Stimulated activated CD4-positive, alpha-beta T cell treated with anti-CD3 and anti-CD28 coated beads, Interleukin-12 subunit alpha, Interleukin-12 subunit beta, amount 100 ng/mL, for 48 hours (primary cell): ENCODE measurements around the gene CMSS1.
"Not testable (repeated sequence)": the region's sequence is repeated elsewhere in the genome, so short reads cannot be mapped to it uniquely, and the experiment has no call there.

Source experiments
- DNase-seq, 3 donors: peaks; one replicate each; pipeline ENCODE4 v3.0.0-alpha.2; 2020; ENCODE audit warnings: low read depth in 2 of 3, low spot score in 1 of 3

Gene CMSS1

GRCh38 chr3:100216713-100217112 lies 399.1 kb downstream of the CMSS1 start:
- no peak for DNase-seq

- DNase-seq = no peak
Observed at GRCh38 chr3:100221159-100221558, 403.5 kb downstream of the CMSS1 start.

GRCh38 chr3:100225193-100225592 lies 407.5 kb downstream of the CMSS1 start:
- DNase-seq = no peak

- DNase-seq = no peak
Observed at GRCh38 chr3:100225883-100226282, 408.2 kb downstream of the CMSS1 start.

- no peak for DNase-seq
Observed at GRCh38 chr3:100226712-100227429, 409.2 kb downstream of the CMSS1 start.

- no peak for DNase-seq
Observed at GRCh38 chr3:100227511-100227921, 409.9 kb downstream of the CMSS1 start.

GRCh38 chr3:100228247-100228646 lies 410.6 kb downstream of the CMSS1 start:
- no peak for DNase-seq

GRCh38 chr3:100229188-100229587 lies 411.5 kb downstream of the CMSS1 start:
- not testable (repeated sequence) for DNase-seq

GRCh38 chr3:100230710-100231109 lies 413.0 kb downstream of the CMSS1 start:
- DNase-seq = no peak
